OCI-LY3 (cell line): ENCODE data around the gene SCYL2.

Experiments
- H2AFZ ChIP-seq: fragments of 200-600, 300-600 bp; shearing (Covaris generic); 2 replicates; pipeline ENCODE4 v1.6.0; 2014; ENCODE audit warnings: antibody characterized with exemption, low read depth, low read length
- H3K27ac ChIP-seq: fragments of 200-600, 300-600 bp; sonication (generic); 2 replicates; pipeline ENCODE4 v1.5.1; 2014; ENCODE audit warnings: mild to moderate bottlenecking, low read length, moderate library complexity, mixed read lengths
- H3K27me3 ChIP-seq: fragments of 200-600, 300-600 bp; sonication (generic); 2 replicates; pipeline ENCODE4 v1.6.1; 2014; ENCODE audit warnings: low read depth, low read length, mixed read lengths
- H3K36me3 ChIP-seq: fragments of 200-600, 300-600 bp; sonication (generic); replicated peaks from 2 replicates; pipeline ENCODE3; 2014; ENCODE audit warnings: low read depth, low read length, mixed read lengths
- H3K4me1 ChIP-seq: fragments of 300-600, 200-600 bp; sonication (generic); 2 replicates; pipeline ENCODE4 v1.6.1; 2014; ENCODE audit warnings: low read length, mixed read lengths
- H3K4me2 ChIP-seq: fragments of 200-600, 300-600 bp; sonication (generic); 2 replicates; pipeline ENCODE4 v1.6.1; 2014; ENCODE audit warnings: low read length, mixed read lengths
- H3K4me3 ChIP-seq: fragments of 300-600, 200-600 bp; sonication (generic); 2 replicates; pipeline ENCODE4 v1.5.1; 2014; ENCODE audit warnings: antibody characterized with exemption, mild to moderate bottlenecking, low read length, moderate library complexity
- H3K79me2 ChIP-seq: fragments of 300-600, 200-600 bp; shearing (Covaris generic); 2 replicates; pipeline ENCODE4 v1.6.1; 2014; ENCODE audit warnings: mild to moderate bottlenecking, low read length, mixed read lengths
- H3K9ac ChIP-seq: fragments of 300-600, 200-600 bp; shearing (Covaris generic); 2 replicates; pipeline ENCODE4 v1.6.0; 2014; ENCODE audit warnings: mild to moderate bottlenecking, low read length, moderate library complexity
- H3K9me3 ChIP-seq: fragments of 200-600, 300-600 bp; shearing (Covaris generic); 2 replicates; pipeline ENCODE4 v1.6.1; 2014; ENCODE audit warnings: low read length, mixed read lengths; ENCODE audit not compliant: insufficient read depth
- H4K20me1 ChIP-seq: fragments of 200-600, 300-600 bp; sonication (generic); 2 replicates; pipeline ENCODE4 v1.6.1; 2016; ENCODE audit warnings: low read length, mixed read lengths; ENCODE audit not compliant: insufficient read depth
- EZH2phosphoT487 ChIP-seq: fragments of 200-600 bp; shearing (Covaris generic); IDR thresholded peaks from 2 replicates; pipeline ENCODE4 v1.6.1; 2018; ENCODE audit warnings: antibody characterized with exemption, mixed run types, low read depth
- TF ChIP-seq, protein P1 (sequence below): fragments of 200-600, 300-600 bp; sonication (generic); IDR thresholded peaks from 2 replicates; pipeline ENCODE4 v1.5.1; 2014; ENCODE audit warnings: antibody characterized with exemption, low read length, low read depth

SCYL2 gene

DNA sequence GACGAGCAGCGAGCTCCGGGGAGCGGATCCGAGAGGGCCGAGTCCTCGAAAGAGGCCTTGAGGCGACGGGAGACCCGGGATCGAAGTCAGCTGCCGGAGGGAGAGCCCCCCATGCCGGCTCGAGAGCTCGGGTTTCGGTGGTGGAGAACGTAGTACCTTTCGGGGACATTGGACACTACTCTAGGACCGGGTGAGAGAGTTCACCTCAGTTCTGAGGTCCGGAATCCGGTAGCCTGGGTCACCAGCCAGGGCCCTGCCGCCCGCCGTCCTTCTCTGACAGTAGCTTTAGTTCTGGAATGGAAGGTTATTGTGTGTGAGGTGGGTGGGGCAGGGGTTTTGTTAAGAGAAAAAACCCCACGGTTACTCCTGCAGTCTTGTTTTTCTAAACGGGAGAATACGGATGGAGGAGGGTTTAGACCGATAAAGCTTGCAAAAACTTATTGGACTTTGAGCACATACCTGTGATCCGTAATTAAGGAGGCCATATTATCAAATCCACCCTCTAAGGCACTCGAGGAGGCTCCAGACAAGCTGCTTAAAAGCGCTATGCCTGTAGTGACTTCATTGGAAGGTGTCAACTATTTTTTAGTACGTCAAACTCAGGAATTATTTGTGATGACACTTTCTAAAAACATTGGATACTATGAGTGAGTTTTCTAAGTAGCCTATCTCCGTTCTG is 765 bp downstream of the SCYL2 start:
- Histone ChIP-seq H3K36me3 (no peaks in the 10 kb centered on the region), H4K20me1 (0 out of 2 replicates have a peak, but pooled peaks cover 2% of the 10 kb centered on the region), H3K4me3 (peak overlapping the region; percentile 93), H3K4me1 (peaks cover 16% of the 10 kb centered on the region), H2AFZ (peak overlapping the region; percentile 71), H3K79me2 (peaks cover 50% of the 10 kb centered on the region), H3K27ac (peak overlapping the region; percentile 64), H3K27me3 (no peaks in the 10 kb centered on the region), H3K9ac (peak overlapping the region; percentile 83), H3K9me3 (no peaks in the 10 kb centered on the region), H3K4me2 (peak overlapping the region; percentile 75)
- TF ChIP-seq, protein P1, sequence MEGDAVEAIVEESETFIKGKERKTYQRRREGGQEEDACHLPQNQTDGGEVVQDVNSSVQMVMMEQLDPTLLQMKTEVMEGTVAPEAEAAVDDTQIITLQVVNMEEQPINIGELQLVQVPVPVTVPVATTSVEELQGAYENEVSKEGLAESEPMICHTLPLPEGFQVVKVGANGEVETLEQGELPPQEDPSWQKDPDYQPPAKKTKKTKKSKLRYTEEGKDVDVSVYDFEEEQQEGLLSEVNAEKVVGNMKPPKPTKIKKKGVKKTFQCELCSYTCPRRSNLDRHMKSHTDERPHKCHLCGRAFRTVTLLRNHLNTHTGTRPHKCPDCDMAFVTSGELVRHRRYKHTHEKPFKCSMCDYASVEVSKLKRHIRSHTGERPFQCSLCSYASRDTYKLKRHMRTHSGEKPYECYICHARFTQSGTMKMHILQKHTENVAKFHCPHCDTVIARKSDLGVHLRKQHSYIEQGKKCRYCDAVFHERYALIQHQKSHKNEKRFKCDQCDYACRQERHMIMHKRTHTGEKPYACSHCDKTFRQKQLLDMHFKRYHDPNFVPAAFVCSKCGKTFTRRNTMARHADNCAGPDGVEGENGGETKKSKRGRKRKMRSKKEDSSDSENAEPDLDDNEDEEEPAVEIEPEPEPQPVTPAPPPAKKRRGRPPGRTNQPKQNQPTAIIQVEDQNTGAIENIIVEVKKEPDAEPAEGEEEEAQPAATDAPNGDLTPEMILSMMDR, result no peak

DNA sequence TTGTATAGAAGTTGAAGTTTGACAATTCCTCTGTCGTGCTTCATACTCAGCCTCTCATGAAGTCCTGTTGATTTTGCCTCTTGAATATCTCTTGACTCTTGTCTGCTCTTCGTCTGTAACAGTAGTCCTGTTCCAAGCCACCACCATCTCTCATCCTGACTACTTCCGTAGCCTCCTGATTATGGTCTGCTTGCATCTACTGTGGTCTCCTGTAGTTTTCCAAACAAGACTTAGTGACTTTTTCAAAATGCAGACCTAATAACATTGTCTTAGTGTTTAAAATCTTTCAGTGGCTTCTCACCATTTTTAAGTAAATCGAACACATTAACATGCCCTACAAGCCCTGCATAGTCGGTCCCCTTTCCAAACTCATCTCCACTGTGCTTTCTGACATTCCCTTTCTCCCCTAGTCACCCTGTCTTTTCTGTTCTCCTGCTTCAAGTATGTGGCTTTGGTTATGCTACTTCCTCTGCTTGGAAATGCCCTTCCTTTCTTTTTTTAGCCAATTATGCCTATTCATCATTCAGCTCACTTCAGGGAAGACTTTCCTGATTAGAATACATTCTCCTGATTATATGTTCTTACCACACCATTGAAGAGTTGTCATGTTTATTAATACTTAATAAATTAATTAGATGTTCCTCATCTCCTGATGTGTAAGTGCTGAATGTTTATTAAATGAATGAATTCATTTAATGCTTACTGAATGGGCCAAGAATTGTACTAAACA is 2.0 kb downstream of the SCYL2 start:
- peaks cover 16% of the 10 kb centered on the region for H3K4me1 ChIP-seq
- no peak overlapping the region for H2AFZ ChIP-seq
- peaks cover 62% of the 10 kb centered on the region for H3K79me2 ChIP-seq
- no peaks in the 10 kb centered on the region for H3K9me3 ChIP-seq
- H3K4me3 ChIP-seq, result peak overlapping the region; percentile 93; the same call in 1 of the 2 replicates
- peak overlapping the region; percentile 75 for H3K4me2 ChIP-seq
- no peaks in the 10 kb centered on the region for H3K36me3 ChIP-seq
- H3K9ac ChIP-seq, result no peak overlapping the region
- no peaks in the 10 kb centered on the region for H3K27me3 ChIP-seq
- 0 out of 2 replicates have a peak, but pooled peaks cover 12% of the 10 kb centered on the region for H4K20me1 ChIP-seq
- H3K27ac ChIP-seq, result no peak overlapping the region
- TF ChIP-seq EZH2phosphoT487, result no peak
- TF ChIP-seq, protein P1, result no peak

GRCh38 chr12:100273782-100274181 is 6.8 kb downstream of the SCYL2 start:
- no peak overlapping the region for H3K27ac ChIP-seq
- H2AFZ ChIP-seq, result no peak overlapping the region
- no peak overlapping the region for H3K4me2 ChIP-seq
- no peak overlapping the region for H3K4me3 ChIP-seq
- H3K36me3 ChIP-seq, result peaks cover 7% of the 10 kb centered on the region
- H3K4me1 ChIP-seq, result peaks cover 4% of the 10 kb centered on the region
- H3K9me3 ChIP-seq, result no peaks in the 10 kb centered on the region
- no peak overlapping the region for H3K9ac ChIP-seq
- H3K27me3 ChIP-seq, result no peaks in the 10 kb centered on the region
- peaks cover 80% of the 10 kb centered on the region for H3K79me2 ChIP-seq
- H4K20me1 ChIP-seq, result 0 out of 2 replicates have a peak, but pooled peaks cover 12% of the 10 kb centered on the region
- no peak for TF ChIP-seq EZH2phosphoT487
- TF ChIP-seq, protein P1, result no peak

GRCh38 chr12:100274291-100274690 is 7.3 kb downstream of the SCYL2 start:
- Histone ChIP-seq H3K27ac (no peak overlapping the region), H3K4me2 (no peak overlapping the region), H3K4me1 (no peaks in the 10 kb centered on the region)

More at GRCh38 chr12:100274291-100274690, 7.3 kb downstream of the SCYL2 start:
- H4K20me1 ChIP-seq, result 0 out of 2 replicates have a peak, but pooled peaks cover 14% of the 10 kb centered on the region
- no peak for TF ChIP-seq EZH2phosphoT487
- TF ChIP-seq, protein P1, result no peak
- H3K9ac ChIP-seq, result no peak overlapping the region
- H3K9me3 ChIP-seq, result no peaks in the 10 kb centered on the region
- no peaks in the 10 kb centered on the region for H3K27me3 ChIP-seq
- H2AFZ ChIP-seq, result no peak overlapping the region
- peaks cover 79% of the 10 kb centered on the region for H3K79me2 ChIP-seq
- no peak overlapping the region for H3K4me3 ChIP-seq
- peaks cover 7% of the 10 kb centered on the region for H3K36me3 ChIP-seq
